Aorta (tissue), 5 donors: ENCODE measurements around the gene USP6NL. TPM values are rescaled to one million over a fixed set of nuclear protein-coding genes. Genes with fewer than 3 reads are reported as not detected.

Experiments used
- ATAC-seq: fragments of 200-7000 bp; cut with Tn5 transposase; one replicate; pipeline ENCODE4 v1.9.1; 2022; ENCODE audit warnings: moderate library complexity; ENCODE audit not compliant: low FRiP score
- DNase-seq, 2 donors: peaks; one replicate each; pipeline ENCODE4 v3.0.0-alpha.2; 2020
- H3K27ac ChIP-seq, 2 donors: one replicate each; pipeline ENCODE4 v1.5.1; 2013; ENCODE audit warnings: low read length in 2 of 2, mild to moderate bottlenecking in 2 of 2, moderate library complexity in 2 of 2, control low read depth in 1 of 2, inconsistent platforms in 1 of 2, low read depth in 1 of 2
- H3K27me3 ChIP-seq, 2 donors: one replicate each; pipeline ENCODE4 v1.6.1; 2013; ENCODE audit warnings: control low read depth in 1 of 2, low read length in 1 of 2, mild to moderate bottlenecking in 1 of 2, moderate library complexity in 1 of 2; ENCODE audit not compliant: insufficient read depth in 2 of 2, control insufficient read depth in 1 of 2
- H3K36me3 ChIP-seq, 2 donors: one replicate each; pipeline ENCODE4 v1.6.1; 2013; ENCODE audit warnings: control low read depth in 1 of 2, low read length in 1 of 2, mild to moderate bottlenecking in 1 of 2; ENCODE audit not compliant: insufficient read depth in 2 of 2, control insufficient read depth in 1 of 2
- H3K4me1 ChIP-seq, 2 donors: one replicate each; pipeline ENCODE4 v1.6.1; 2013; ENCODE audit warnings: low read length in 2 of 2, control low read depth in 1 of 2, mild to moderate bottlenecking in 1 of 2, moderate library complexity in 1 of 2; ENCODE audit not compliant: insufficient read depth in 2 of 2, control insufficient read depth in 1 of 2
- H3K4me3 ChIP-seq, 2 donors: one replicate each; pipeline ENCODE4 v1.5.1; 2013; ENCODE audit warnings: low read length in 2 of 2, control low read depth in 1 of 2, mild to moderate bottlenecking in 1 of 2
- H3K9me3 ChIP-seq: one replicate; pipeline ENCODE4 v1.6.1; 2013; ENCODE audit warnings: mild to moderate bottlenecking, low read length; ENCODE audit not compliant: control insufficient read depth
- WGBS, 2 donors: extraction: QIAGEN DNeasy Blood & Tissue Kit; methylation state at CpG; one replicate each; pipeline ENCODE4 v1.1.7; 2013; 5-methylcytosine and 5-hydroxymethylcytosine counted together
- intact Hi-C, 2 donors: fragments of 100-400 bp; cut with DNase I; formaldehyde crosslinking; loops; one replicate each; pipeline versions ENCODE4 v1.14.2 to v1.15.0; 2022
- polyA plus RNA-seq, 2 donors: library from polyadenylated mRNA; stranded (reverse); fragments of 200-250 nt; gene quantifications; one replicate each; pipeline ENCODE4 v1.2.3, GENCODE V29; 2013
- total RNA-seq, 2 donors: library from RNA; stranded (reverse); fragmentation: NEBNext Ultra II Directional; extraction: Animal tissue kit (Norgen Biotek cat#: 25700); gene quantifications; one replicate each; pipeline ENCODE4 v1.2.1, GENCODE V29; 2021
- donor health status: healthy with polysubstance abuse.
- donor health status: Bipolar disorder and iron deficiency.
- donor health status: DM: no; HTN: no; CAD: no.
- donor health status: DM: no; HTN: no; CAD: no.
- donor health status: DM: yes; HTN: yes; CAD: no.

USP6NL gene
- total and polyA plus RNA-seq, 4 donors: 3.8 to 12.5 (median 7.7) TPM

- Histone ChIP-seq H3K27ac (no peak overlapping the region), H3K9me3 (no peaks in the 10 kb centered on the region), H3K27me3 (no peaks in the 10 kb centered on the region), H3K36me3 (no peaks in the 10 kb centered on the region), H3K4me3 (no peak overlapping the region), H3K4me1 (no peaks in the 10 kb centered on the region)
- intact Hi-C loops: no loop called here
- no peak for DNase-seq
- no peak for ATAC-seq
- WGBS, 2 donors: 51 to 54% methylated on average over 2 of the region's 2 CpGs
Measured at GRCh38 chr10:11539191-11539868, 72.1 kb downstream of the USP6NL start.

- DNase-seq (no peak), ATAC-seq (no peak)
- intact Hi-C loops: no loop called here
- Histone ChIP-seq H3K27me3 (no peaks in the 10 kb centered on the region), H3K4me1 (no peaks in the 10 kb centered on the region), H3K36me3 (no peaks in the 10 kb centered on the region), H3K27ac (no peak overlapping the region), H3K4me3 (no peak overlapping the region), H3K9me3 (no peaks in the 10 kb centered on the region)
- WGBS, 2 donors: 95% methylated on average over 8 of the region's 8 CpGs
Measured at GRCh38 chr10:11538834-11539190, 72.6 kb downstream of the USP6NL start.

GRCh38 chr10:11536228-11536627, 75.2 kb downstream of the USP6NL start:
- Histone ChIP-seq H3K4me1 (no peaks in the 10 kb centered on the region), H3K36me3 (no peaks in the 10 kb centered on the region), H3K4me3 (no peak overlapping the region), H3K27me3 (no peaks in the 10 kb centered on the region), H3K9me3 (no peaks in the 10 kb centered on the region), H3K27ac (no peak overlapping the region)
- DNase-seq (no peak), ATAC-seq (no peak)
- intact Hi-C loops: no loop called here
- 97% methylated on average over 1 of the region's 1 CpG for WGBS, 2 donors

- Histone ChIP-seq H3K4me1 (no peaks in the 10 kb centered on the region), H3K9me3 (no peaks in the 10 kb centered on the region), H3K27ac (no peak overlapping the region), H3K4me3 (no peak overlapping the region), H3K27me3 (no peaks in the 10 kb centered on the region), H3K36me3 (no peaks in the 10 kb centered on the region)
- DNase-seq: no peak
- 94 to 96% methylated on average over 5 of the region's 5 CpGs for WGBS, 2 donors
- intact Hi-C loops: no loop called here
- no peak for ATAC-seq
Measured at GRCh38 chr10:11535346-11535959, 76.0 kb downstream of the USP6NL start.

- Histone ChIP-seq H3K27me3 (no peaks in the 10 kb centered on the region), H3K36me3 (no peaks in the 10 kb centered on the region), H3K4me3 (no peak overlapping the region), H3K4me1 (no peaks in the 10 kb centered on the region), H3K27ac (no peak overlapping the region), H3K9me3 (no peaks in the 10 kb centered on the region)
- DNase-seq (no peak), ATAC-seq (peak; percentile 44)
- intact Hi-C loops: no loop called here
Measured at GRCh38 chr10:11533328-11533781, 78.1 kb downstream of the USP6NL start.

- WGBS, 2 donors: 78 to 79% methylated on average over 4 of the region's 4 CpGs
- H3K27me3 ChIP-seq: no peaks in the 10 kb centered on the region
- no peaks in the 10 kb centered on the region for H3K4me1 ChIP-seq
- H3K27ac ChIP-seq: no peak overlapping the region
- no peaks in the 10 kb centered on the region for H3K36me3 ChIP-seq
- no peak overlapping the region for H3K4me3 ChIP-seq
- ATAC-seq (no peak), DNase-seq (no peak)
- no peaks in the 10 kb centered on the region for H3K9me3 ChIP-seq
- intact Hi-C loops: no loop called here
Measured at GRCh38 chr10:11532306-11532705, 79.1 kb downstream of the USP6NL start.

- WGBS, 2 donors: 88 to 93% methylated on average over 5 of the region's 5 CpGs
- ATAC-seq: no peak
- DNase-seq: no peak
- no peaks in the 10 kb centered on the region for H3K9me3 ChIP-seq
- H3K4me3 ChIP-seq: no peak overlapping the region
- no peaks in the 10 kb centered on the region for H3K27me3 ChIP-seq
- no peaks in the 10 kb centered on the region for H3K4me1 ChIP-seq
- H3K36me3 ChIP-seq: no peaks in the 10 kb centered on the region
- intact Hi-C loops: no loop called here
- no peak overlapping the region for H3K27ac ChIP-seq
Measured at GRCh38 chr10:11530806-11531205, 80.6 kb downstream of the USP6NL start.

GRCh38 chr10:11529276-11529903, 82.1 kb downstream of the USP6NL start:
- intact Hi-C loops: loop anchor here in 1 of 2 donors (5.0 kb wide), 1 partner anchor 83 kb away; the partner anchor contains the start of gene USP6NL
- Histone ChIP-seq H3K4me1 (no peaks in the 10 kb centered on the region), H3K27me3 (no peaks in the 10 kb centered on the region), H3K4me3 (no peak overlapping the region), H3K36me3 (no peaks in the 10 kb centered on the region), H3K27ac (no peak overlapping the region), H3K9me3 (no peaks in the 10 kb centered on the region)
- WGBS, 2 donors: 66 to 67% methylated on average over 1 of the region's 1 CpG
- ATAC-seq: no peak
- DNase-seq: no peak

GRCh38 chr10:11528286-11528685, 83.2 kb downstream of the USP6NL start:
- no peaks in the 10 kb centered on the region for H3K4me1 ChIP-seq
- intact Hi-C loops: loop anchor here in 1 of 2 donors (5.0 kb wide), 1 partner anchor 84 kb away; the partner anchor contains the start of gene USP6NL
- no peak for ATAC-seq
- 94 to 95% methylated on average over 3 of the region's 3 CpGs for WGBS, 2 donors
- H3K36me3 ChIP-seq: no peaks in the 10 kb centered on the region
- no peaks in the 10 kb centered on the region for H3K9me3 ChIP-seq
- no peaks in the 10 kb centered on the region for H3K27me3 ChIP-seq
- DNase-seq: no peak
- no peak overlapping the region for H3K4me3 ChIP-seq
- no peak overlapping the region for H3K27ac ChIP-seq
